GM23248 (cell line): ENCODE measurements around the gene GOLT1B. TPM values are rescaled to one million over a fixed set of nuclear protein-coding genes. Genes with fewer than 3 reads are reported as not detected.

ENCODE experiments used
- DNase-seq: peaks from one replicate; pipeline ENCODE4 v3.0.0-alpha.2; 2015
- H2AFZ ChIP-seq: fragments of 200-600 bp; sonication (generic); 2 replicates; pipeline ENCODE4 v1.6.1; 2016; ENCODE audit warnings: antibody characterized with exemption
- H3F3A ChIP-seq: fragments of 200-600 bp; sonication (generic); 2 replicates; pipeline ENCODE4 v1.6.1; 2016; ENCODE audit warnings: mild to moderate bottlenecking, antibody characterized with exemption, mixed run types; ENCODE audit not compliant: insufficient read depth
- H3K27ac ChIP-seq: fragments of 200-600 bp; sonication (generic); 2 replicates; pipeline ENCODE4 v1.5.1; 2016; ENCODE audit warnings: mild to moderate bottlenecking
- H3K27me3 ChIP-seq: fragments of 200-600 bp; sonication (generic); replicated peaks from 2 replicates; pipeline ENCODE4 v1.6.1; 2016; ENCODE audit warnings: mild to moderate bottlenecking; ENCODE audit not compliant: insufficient read depth
- H3K36me3 ChIP-seq: fragments of 200-600 bp; sonication (generic); 2 replicates; pipeline ENCODE4 v1.6.1; 2016; ENCODE audit warnings: low read depth, mild to moderate bottlenecking
- H3K4me1 ChIP-seq: fragments of 200-600 bp; sonication (generic); 2 replicates; pipeline ENCODE4 v1.6.1; 2016; ENCODE audit warnings: mild to moderate bottlenecking; ENCODE audit not compliant: insufficient read depth
- H3K4me2 ChIP-seq: fragments of 200-600 bp; sonication (generic); one replicate; pipeline ENCODE4 v1.6.1; 2016; ENCODE audit warnings: mild to moderate bottlenecking; ENCODE audit not compliant: unreplicated experiment
- H3K4me3 ChIP-seq: fragments of 200-600 bp; sonication (generic); 2 replicates; pipeline ENCODE4 v1.5.1; 2016; ENCODE audit warnings: mild to moderate bottlenecking
- H3K79me2 ChIP-seq: fragments of 200-600 bp; sonication (generic); 2 replicates; pipeline ENCODE4 v1.6.1; 2016; ENCODE audit warnings: mild to moderate bottlenecking; ENCODE audit not compliant: insufficient read depth
- H3K9ac ChIP-seq: fragments of 200-600 bp; sonication (generic); 2 replicates; pipeline ENCODE4 v1.6.1; 2016; ENCODE audit warnings: mild to moderate bottlenecking
- H3K9me2 ChIP-seq: fragments of 200-600 bp; sonication (generic); 2 replicates; pipeline ENCODE4 v1.6.1; 2016; ENCODE audit warnings: mixed run types, mild to moderate bottlenecking, moderate library complexity; ENCODE audit not compliant: insufficient read depth
- H3K9me3 ChIP-seq: fragments of 200-600 bp; sonication (generic); one replicate; pipeline ENCODE4 v1.6.1; 2017; ENCODE audit warnings: low read depth
- H4K20me1 ChIP-seq: fragments of 200-600 bp; sonication (generic); 2 replicates; pipeline ENCODE4 v1.6.0; 2016; ENCODE audit not compliant: insufficient read depth
- EZH2 ChIP-seq: fragments of 200-600 bp; sonication (generic); IDR thresholded peaks from 2 replicates; pipeline ENCODE4 v1.6.1; 2018; ENCODE audit warnings: antibody characterized with exemption, mild to moderate bottlenecking; ENCODE audit not compliant: insufficient read depth, poor library complexity, severe bottlenecking
- EZH2phosphoT487 ChIP-seq: fragments of 200-600 bp; sonication (generic); IDR thresholded peaks from 2 replicates; pipeline ENCODE4 v1.6.1; 2018; ENCODE audit warnings: antibody characterized with exemption, moderate library complexity, mild to moderate bottlenecking, low read depth; ENCODE audit not compliant: insufficient read depth
- WGBS, 2 experiments: methylation state at CpG; one replicate each; pipeline ENCODE4 v1.1.6; 2015 to 2017; ENCODE audit warnings: low lambda C conversion rate in 2 of 2, low coverage in 1 of 2; ENCODE audit errors: missing lambda C conversion rate in 2 of 2; 5-methylcytosine and 5-hydroxymethylcytosine counted together
- in situ Hi-C: fragments of 300-500 bp; cut with MboI; formaldehyde crosslinking; loops from 2 replicates; pipeline ENCODE4 v1.15.0; 2020
- polyA plus RNA-seq: library from polyadenylated mRNA; unstranded; fragments of >200 nt; fragmentation: Nextera tagmentation; extraction: Ambion mirVana; gene quantifications from 2 replicates; pipeline ENCODE4 v1.2.1, GENCODE V29; 2016
- total RNA-seq: library from RNA; depleted of rRNA; stranded (reverse); fragments of >200 nt; shearing (Covaris generic); gene quantifications from 2 replicates; pipeline ENCODE4 v1.2.3, GENCODE V29; 2014

Gene GOLT1B
- total and polyA plus RNA-seq, 2 experiments from 2014 or later: 73.0 to 105 TPM

GRCh38 chr12:21523148-21523547 is 21.6 kb downstream of the GOLT1B start:
- Histone ChIP-seq H3F3A (peaks cover 41% of the 10 kb centered on the region), H3K36me3 (0 out of 2 replicates have a peak, but pooled peaks cover 5% of the 10 kb centered on the region), H2AFZ (no peak overlapping the region), H3K4me3 (no peak overlapping the region), H3K9me2 (no peaks in the 10 kb centered on the region), H3K4me2 (no peak overlapping the region), H3K27me3 (no peaks in the 10 kb centered on the region), H3K27ac (no peak overlapping the region), H4K20me1 (no peaks in the 10 kb centered on the region), H3K9me3 (no peaks in the 10 kb centered on the region), H3K4me1 (no peaks in the 10 kb centered on the region), H3K79me2 (no peaks in the 10 kb centered on the region), H3K9ac (no peak overlapping the region)
- no peak for TF ChIP-seq EZH2phosphoT487
- no peak for TF ChIP-seq EZH2
- in situ Hi-C loops: no loop called here
- DNase-seq: no peak

DNA sequence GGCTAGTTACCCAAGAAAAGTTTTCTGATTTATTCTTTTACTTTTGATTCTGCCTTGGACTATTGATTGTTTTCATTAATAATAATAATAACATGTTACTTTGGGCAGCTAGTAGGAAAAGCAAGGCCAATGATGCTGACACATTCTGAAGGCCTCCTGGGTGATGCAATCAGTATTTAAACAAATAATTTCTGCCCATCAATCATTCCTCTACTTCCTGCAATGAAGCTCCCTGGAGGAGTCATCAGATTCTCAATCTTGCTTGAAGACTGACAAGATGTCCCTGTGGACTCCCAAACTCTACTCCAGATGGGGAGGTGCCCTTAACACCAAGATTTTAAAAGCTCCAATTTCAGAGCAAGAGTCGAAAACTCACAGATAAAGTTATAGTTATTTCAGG is 24.5 kb downstream of the GOLT1B start, which contains the start of gene SPX:
TSS of gene SPX (plus strand) at position 244 of the 400 bp plus-strand sequence. CDS start 177 bp downstream, outside the sequence.
- Histone ChIP-seq H3K27me3 (0 out of 2 replicates have a peak, but pooled peaks cover 5% of the 10 kb centered on the region), H4K20me1 (no peaks in the 10 kb centered on the region), H3K4me1 (no peaks in the 10 kb centered on the region), H3F3A (peaks cover 20% of the 10 kb centered on the region), H3K4me2 (peak within 1 kb of the TSS; percentile 94), H3K9ac (no peak within 1 kb of the TSS), H2AFZ (peak within 1 kb of the TSS; percentile 96), H3K9me2 (no peaks in the 10 kb centered on the region), H3K4me3 (peak within 1 kb of the TSS; percentile 73), H3K36me3 (no peaks in the 10 kb centered on the region), H3K9me3 (no peaks in the 10 kb centered on the region), H3K27ac (no peak within 1 kb of the TSS), H3K79me2 (no peaks in the 10 kb centered on the region)
- 63 to 68% methylated on average over 1 of the region's 1 CpG for WGBS, 2 experiments
- DNase-seq: peak; percentile 27
- in situ Hi-C loops: no loop called here
- TF ChIP-seq EZH2phosphoT487 (no peak), EZH2 (no peak)

DNA sequence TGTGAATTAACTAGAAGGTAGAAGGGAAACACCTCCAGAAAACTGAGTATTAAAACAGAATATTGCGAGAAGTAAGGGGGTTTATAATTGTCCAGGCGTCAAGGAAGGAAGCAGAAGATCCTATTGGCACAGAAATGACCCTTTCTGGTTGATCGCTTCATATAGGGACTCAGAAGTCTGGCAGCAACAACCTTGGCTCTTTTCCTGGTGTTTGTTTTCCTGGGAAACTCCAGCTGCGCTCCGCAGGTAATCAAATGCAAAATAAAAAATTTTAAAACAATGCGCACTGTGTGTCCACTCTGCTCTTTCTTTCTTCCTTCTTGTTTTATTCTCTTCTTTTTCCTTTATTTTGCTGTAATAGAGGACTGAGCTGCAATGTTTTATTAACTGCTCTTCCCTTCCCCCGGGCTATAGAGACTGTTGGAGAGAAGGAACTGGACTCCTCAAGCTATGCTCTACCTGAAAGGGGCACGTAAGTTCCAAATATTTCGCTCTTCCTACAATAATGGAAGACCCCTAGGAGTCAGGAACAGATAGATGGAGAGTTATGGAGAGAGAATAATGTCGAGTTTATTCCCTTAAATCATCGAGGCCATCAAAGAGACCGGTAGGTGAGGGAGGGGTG is 25.2 kb downstream of the GOLT1B start:
- H3K9me2 ChIP-seq: no peaks in the 10 kb centered on the region
- peak overlapping the region; percentile 73 for H3K4me3 ChIP-seq
- peak overlapping the region; percentile 94 for H3K4me2 ChIP-seq
- H3K27ac ChIP-seq: no peak overlapping the region
- TF ChIP-seq EZH2phosphoT487: no peak
- TF ChIP-seq EZH2: no peak
- H3K4me1 ChIP-seq: no peaks in the 10 kb centered on the region
- H3K36me3 ChIP-seq: no peaks in the 10 kb centered on the region
- WGBS, 2 experiments: 31 to 38% methylated on average over 12 of the region's 12 CpGs
- H3K79me2 ChIP-seq: no peaks in the 10 kb centered on the region
- H4K20me1 ChIP-seq: no peaks in the 10 kb centered on the region
- no peak for DNase-seq
- 0 out of 2 replicates have a peak, but pooled peaks cover 5% of the 10 kb centered on the region for H3K27me3 ChIP-seq
- H3K9me3 ChIP-seq: no peaks in the 10 kb centered on the region
- no peak overlapping the region for H3K9ac ChIP-seq
- in situ Hi-C loops: no loop called here
- H2AFZ ChIP-seq: peak overlapping the region; percentile 96
- peaks cover 13% of the 10 kb centered on the region for H3F3A ChIP-seq

DNA sequence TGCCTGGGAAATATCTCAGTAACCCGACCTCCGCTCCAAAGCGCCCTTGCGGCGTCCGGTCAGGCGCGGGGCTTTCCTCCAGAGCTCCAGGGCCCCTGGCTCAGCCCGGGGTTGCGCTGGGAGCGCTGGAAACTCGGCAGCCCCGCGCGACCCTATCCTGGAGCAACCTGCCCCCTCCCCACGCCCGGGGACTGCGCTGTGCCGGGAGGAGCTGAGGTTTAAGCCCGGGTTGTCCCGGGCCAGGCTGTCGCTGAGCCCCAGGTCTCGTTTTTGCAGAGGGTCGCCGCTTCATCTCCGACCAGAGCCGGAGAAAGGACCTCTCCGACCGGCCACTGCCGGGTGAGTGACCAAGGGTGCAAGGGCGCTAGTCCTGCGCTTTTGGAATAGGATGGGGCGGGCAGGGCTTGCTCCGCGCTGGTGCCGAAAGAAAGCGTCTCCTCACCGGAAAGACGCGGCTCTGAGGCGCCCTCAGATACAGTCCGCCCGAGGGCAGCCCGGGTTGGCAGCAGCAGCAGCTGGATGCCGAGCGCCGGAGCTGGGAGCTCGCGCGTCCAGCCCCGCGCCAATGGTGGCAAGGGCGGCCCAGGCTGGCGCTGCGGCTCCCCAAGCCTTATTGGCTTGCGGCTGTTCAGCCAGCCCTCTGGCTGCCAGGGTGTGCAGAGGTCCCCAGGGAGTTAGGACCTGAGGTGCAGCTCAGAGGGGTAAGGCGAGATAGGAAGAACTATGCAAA is 26.0 kb downstream of the GOLT1B start:
- Histone ChIP-seq H3F3A (peaks cover 5% of the 10 kb centered on the region; the same call in 1 of the 2 replicates), H3K4me3 (peak overlapping the region; percentile 73), H3K79me2 (no peaks in the 10 kb centered on the region), H3K4me2 (peak overlapping the region; percentile 94), H4K20me1 (no peaks in the 10 kb centered on the region), H3K9me2 (no peaks in the 10 kb centered on the region), H3K4me1 (no peaks in the 10 kb centered on the region), H3K9me3 (no peaks in the 10 kb centered on the region), H3K9ac (peak overlapping the region; percentile 29), H2AFZ (peak overlapping the region; percentile 96), H3K36me3 (no peaks in the 10 kb centered on the region), H3K27me3 (0 out of 2 replicates have a peak, but pooled peaks cover 5% of the 10 kb centered on the region), H3K27ac (no peak overlapping the region)
- in situ Hi-C loops: no loop called here
- WGBS, 2 experiments: 1 to 2% methylated on average over 45 to 57 of the region's 57 CpGs
- DNase-seq: peak; percentile 83
- TF ChIP-seq EZH2 (no peak), EZH2phosphoT487 (no peak)
